ENCODE data around the gene GJC2. TPM values are rescaled to one million over a fixed set of nuclear protein-coding genes. Genes with fewer than 3 reads are reported as not detected.

The GJC2 gene
- total and polyA plus RNA-seq, 8 donors = 0.46 to 26.6 (median 1.5) TPM; not detected in 2

GRCh38 chr1:228198977-228199590, 49.4 kb downstream of the GJC2 start:
- TF ChIP-seq, protein P1, sequence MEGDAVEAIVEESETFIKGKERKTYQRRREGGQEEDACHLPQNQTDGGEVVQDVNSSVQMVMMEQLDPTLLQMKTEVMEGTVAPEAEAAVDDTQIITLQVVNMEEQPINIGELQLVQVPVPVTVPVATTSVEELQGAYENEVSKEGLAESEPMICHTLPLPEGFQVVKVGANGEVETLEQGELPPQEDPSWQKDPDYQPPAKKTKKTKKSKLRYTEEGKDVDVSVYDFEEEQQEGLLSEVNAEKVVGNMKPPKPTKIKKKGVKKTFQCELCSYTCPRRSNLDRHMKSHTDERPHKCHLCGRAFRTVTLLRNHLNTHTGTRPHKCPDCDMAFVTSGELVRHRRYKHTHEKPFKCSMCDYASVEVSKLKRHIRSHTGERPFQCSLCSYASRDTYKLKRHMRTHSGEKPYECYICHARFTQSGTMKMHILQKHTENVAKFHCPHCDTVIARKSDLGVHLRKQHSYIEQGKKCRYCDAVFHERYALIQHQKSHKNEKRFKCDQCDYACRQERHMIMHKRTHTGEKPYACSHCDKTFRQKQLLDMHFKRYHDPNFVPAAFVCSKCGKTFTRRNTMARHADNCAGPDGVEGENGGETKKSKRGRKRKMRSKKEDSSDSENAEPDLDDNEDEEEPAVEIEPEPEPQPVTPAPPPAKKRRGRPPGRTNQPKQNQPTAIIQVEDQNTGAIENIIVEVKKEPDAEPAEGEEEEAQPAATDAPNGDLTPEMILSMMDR (IDR thresholded peaks at IDR 0.05) = no peak
- TF ChIP-seq EP300 (IDR thresholded peaks at IDR 0.05) (no peak), POLR2AphosphoS5 (IDR thresholded peaks at IDR 0.05) (no peak), POLR2A (IDR thresholded peaks at IDR 0.05) (no peak)

DNA sequence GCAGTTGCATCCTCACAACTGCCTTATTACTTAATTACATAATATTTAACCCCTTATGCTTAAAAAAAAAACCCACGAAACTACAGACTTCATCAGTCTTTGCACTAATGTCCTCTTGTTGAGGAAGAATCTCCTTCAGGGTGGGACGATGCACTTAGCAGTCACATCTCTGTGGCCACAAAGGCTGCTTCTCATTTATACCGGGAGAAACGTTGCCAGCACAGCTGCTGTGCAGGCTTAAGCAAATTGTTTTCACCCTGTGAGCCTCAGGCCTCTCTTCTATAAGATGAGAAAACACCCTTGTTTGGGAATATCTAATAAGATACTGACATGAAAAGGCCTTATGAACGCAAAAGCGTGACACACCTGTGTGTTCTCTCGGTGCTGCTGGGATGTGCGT, 55.2 kb downstream of the GJC2 start:
- WGBS, 5 donors = 35 to 53% (median 44%) methylated on average over 8 of the region's 8 CpGs
- no peak for DNase-seq
- Histone ChIP-seq H3K36me3 (no peaks in the 10 kb centered on the region), H3K27me3 (peaks cover 0 to 39% (median 13%) of the 10 kb centered on the region in 3 donors), H3K4me1 (peaks cover 0 to 3% (median 0%) of the 10 kb centered on the region in 4 donors), H3K4me3 (no peak overlapping the region), H3K27ac (no peak overlapping the region), H3K9me3 (peaks cover 0 to 5% (median under 1%) of the 10 kb centered on the region in 4 donors)
- intact Hi-C loops (cut with DNase I; ENCODE audit: low total_unique reads) = no loop called here
- TF ChIP-seq EP300 (IDR thresholded peaks at IDR 0.05) = no peak
- TF ChIP-seq, protein P1 (IDR thresholded peaks at IDR 0.05) = no peak
- no peak for TF ChIP-seq POLR2AphosphoS5 (IDR thresholded peaks at IDR 0.05)
- TF ChIP-seq POLR2A (IDR thresholded peaks at IDR 0.05) = no peak

More at GRCh38 chr1:228198977-228199590, 49.4 kb downstream of the GJC2 start:
- Histone ChIP-seq H3K27me3 (no peaks in the 10 kb centered on the region), H3K27ac (no peak overlapping the region), H3K36me3 (peaks cover 0 to 11% (median 2%) of the 10 kb centered on the region in 4 donors), H3K4me3 (no peak overlapping the region), H3K9me3 (peaks cover 0 to 28% (median 15%) of the 10 kb centered on the region in 4 donors), H3K4me1 (no peaks in the 10 kb centered on the region)
- 71 to 82% (median 73%) methylated on average over 2 of the region's 2 CpGs for WGBS, 5 donors
- no peak for DNase-seq
- intact Hi-C loops (cut with DNase I; ENCODE audit: low total_unique reads) = no loop called here

GRCh38 chr1:228205526-228206436, 56.1 kb downstream of the GJC2 start:
- no peak for TF ChIP-seq POLR2A (IDR thresholded peaks at IDR 0.05)
- TF ChIP-seq, protein P1 (IDR thresholded peaks at IDR 0.05) = no peak
- TF ChIP-seq POLR2AphosphoS5 (IDR thresholded peaks at IDR 0.05) = no peak
- WGBS, 5 donors = 26 to 44% (median 39%) methylated on average over 9 to 15 of the region's 15 CpGs
- H3K4me1 ChIP-seq = peaks cover 0 to 3% (median 0%) of the 10 kb centered on the region in 4 donors

DNA sequence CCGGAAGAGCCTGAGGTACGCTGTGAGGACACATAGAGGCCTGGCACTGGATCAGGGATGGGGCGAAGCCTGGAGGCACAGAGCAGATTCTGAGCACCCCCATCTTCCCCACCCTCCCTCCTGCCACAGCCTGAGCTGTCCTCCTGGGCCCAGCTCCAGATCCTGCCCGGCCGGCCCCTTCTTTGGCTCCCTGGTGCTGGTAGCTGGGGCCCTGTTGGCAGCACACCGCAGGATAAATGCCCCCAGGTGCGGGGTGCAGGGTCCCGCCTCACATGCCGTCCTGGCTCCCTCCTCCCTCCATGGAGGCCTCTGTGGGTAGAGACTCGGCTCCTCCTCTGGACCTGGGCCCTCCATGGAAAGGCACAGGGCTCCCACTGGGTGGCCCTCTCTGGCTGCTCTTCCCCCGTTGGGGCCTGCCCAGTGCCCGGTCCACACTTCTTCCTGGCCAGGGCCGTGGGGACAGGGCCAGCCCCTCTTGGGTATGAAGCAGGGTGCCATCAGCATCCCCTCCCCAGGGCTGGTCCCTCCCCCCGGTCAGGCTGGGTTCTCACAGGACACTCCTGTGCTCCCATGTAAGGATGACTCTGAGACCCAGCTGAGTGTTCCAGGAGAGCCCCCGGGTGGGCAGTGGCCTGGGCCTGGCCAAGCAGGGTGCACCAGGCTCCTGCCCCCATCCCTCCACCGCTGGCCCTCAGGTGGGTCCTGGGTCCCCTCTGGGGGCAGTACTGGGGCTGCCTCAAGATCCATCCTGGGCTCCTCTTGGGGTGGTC, 57.0 kb downstream of the GJC2 start:
- no peaks in the 10 kb centered on the region for H3K9me3 ChIP-seq
- WGBS, 5 donors = 47 to 62% (median 55%) methylated on average over 10 to 16 of the region's 16 CpGs
- H3K36me3 ChIP-seq = no peaks in the 10 kb centered on the region
- peaks cover 0 to 51% (median 13%) of the 10 kb centered on the region in 3 donors for H3K27me3 ChIP-seq
- intact Hi-C loops (cut with DNase I; ENCODE audit: low total_unique reads) = no loop called here
- no peak for DNase-seq
- TF ChIP-seq EP300 (IDR thresholded peaks at IDR 0.05) (no peak), POLR2AphosphoS5 (IDR thresholded peaks at IDR 0.05) (no peak), POLR2A (IDR thresholded peaks at IDR 0.05) (no peak)
- TF ChIP-seq, protein P1 (IDR thresholded peaks at IDR 0.05) = no peak
- no peak overlapping the region for H3K4me3 ChIP-seq
- peaks cover 0 to 3% (median 0%) of the 10 kb centered on the region in 4 donors for H3K4me1 ChIP-seq
- no peak overlapping the region for H3K27ac ChIP-seq

More at GRCh38 chr1:228205526-228206436, 56.1 kb downstream of the GJC2 start:
- H3K27me3 ChIP-seq = peaks cover 0 to 43% (median 13%) of the 10 kb centered on the region in 3 donors
- intact Hi-C loops (cut with DNase I; ENCODE audit: low total_unique reads) = no loop called here
- no peaks in the 10 kb centered on the region for H3K36me3 ChIP-seq
- H3K9me3 ChIP-seq = no peaks in the 10 kb centered on the region
- no peak overlapping the region for H3K4me3 ChIP-seq
- no peak overlapping the region for H3K27ac ChIP-seq
- DNase-seq = no peak

All from stomach (tissue), 9 donors.